K562 (cell line): ENCODE results near the gene DKC1. TPM values are rescaled to one million over a fixed set of nuclear protein-coding genes. Genes with fewer than 3 reads are reported as not detected.
A peak's percentile ranks its signal among the peaks of the same experiment; 100 is the strongest.

Experiments
- ATAC-seq: fragments of 200-7000 bp; cut with Tn5 transposase; 3 replicates; pipeline ENCODE4 v1.9.1; 2020; ENCODE audit warnings: moderate library complexity
- BruUV-seq: library from RNA; stranded (reverse); fragments of 400-500 nt; replicated peaks from 2 replicates; lab custom pipeline; 2021; lab: Mats Ljungman, UMichigan
- CTCF ChIA-PET: fragments of 300-600 bp; formaldehyde crosslinking; extraction: SDS; loops from one replicate; lab custom pipeline; 2021; ENCODE audit warnings: low intra/inter-chr PET ratio; lab: Yijun Ruan, JAX
- POLR2A ChIA-PET: fragments of 300-600, 350-650 bp; sonication (Branson Sonifier 250); formaldehyde crosslinking; extraction: SDS; loops from one replicate; lab custom pipeline; 2021; ENCODE audit warnings: antibody characterized with exemption, inconsistent platforms; lab: Yijun Ruan, JAX
- DNase-seq, 4 experiments: peaks; one replicate each; pipeline versions ENCODE4 v3.0.0 to v3.0.0-alpha.2; 2011 to 2018; ENCODE audit warnings: low spot score in 3 of 4, mixed read lengths in 3 of 4; ENCODE audit errors: extremely low read depth in 1 of 4
- FAIRE-seq: peaks from 2 replicates; lab custom pipeline; 2011; peaks lifted over from hg19 to GRCh38; lab: Jason Lieb, UNC
- H2AFZ ChIP-seq: 2 replicates; pipeline ENCODE4 v1.6.0; 2011; ENCODE audit warnings: low read depth, low read length, control low read depth, inconsistent platforms
- H3K27ac ChIP-seq: fragments of 200-600 bp; 3 replicates; pipeline ENCODE4 v1.8.0; 2011; ENCODE audit warnings: low read depth, mild to moderate bottlenecking, control low read depth, inconsistent platforms, low read length, moderate library complexity, mixed read lengths; ENCODE audit errors: extremely low read depth
- H3K27me3 ChIP-seq, 2 experiments: fragments of 300-600 bp in 1 of 2; 2 replicates in 1 of 2; 3 replicates in 1 of 2; pipeline versions ENCODE4 v1.6.0 to v1.8.0; 2011; ENCODE audit warnings: inconsistent platforms in 2 of 2, low read length in 2 of 2, mild to moderate bottlenecking in 1 of 2, mixed read lengths in 1 of 2, moderate library complexity in 1 of 2; ENCODE audit not compliant: control insufficient read depth in 2 of 2, insufficient read depth in 2 of 2
- H3K36me3 ChIP-seq: fragments of 300-600 bp; 3 replicates; pipeline ENCODE4 v1.8.0; 2011; ENCODE audit warnings: mild to moderate bottlenecking, low read length, inconsistent platforms; ENCODE audit not compliant: control insufficient read depth, insufficient read depth
- H3K4me1 ChIP-seq, 2 experiments: fragments of 200-600 bp in 1 of 2; replicated peaks in 1 of 2; 2 replicates in 1 of 2; 3 replicates in 1 of 2; pipeline versions ENCODE4 v1.5.1 to v1.8.0; 2011; ENCODE audit warnings: inconsistent platforms in 2 of 2, low read length in 2 of 2, mild to moderate bottlenecking in 1 of 2, mixed read lengths in 1 of 2, moderate library complexity in 1 of 2; ENCODE audit not compliant: control insufficient read depth in 2 of 2, insufficient read depth in 2 of 2
- H3K4me2 ChIP-seq: 2 replicates; pipeline ENCODE4 v1.6.1; 2011; ENCODE audit warnings: low read length, control low read depth, inconsistent platforms, mixed read lengths; ENCODE audit not compliant: insufficient read depth
- H3K4me3 ChIP-seq: fragments of 200-600 bp; sonication (generic), shearing (Covaris generic); 2 replicates; pipeline ENCODE4 v1.5.1; 2016; ENCODE audit warnings: control low read depth, inconsistent platforms
- H3K79me2 ChIP-seq: fragments of 200-600 bp; 3 replicates; pipeline ENCODE4 v1.8.0; 2011; ENCODE audit warnings: low read length, inconsistent platforms; ENCODE audit not compliant: control insufficient read depth, insufficient read depth
- H3K9ac ChIP-seq, 2 experiments: 2 replicates each; pipeline versions ENCODE4 v1.6.0 to v1.6.1; 2011; ENCODE audit warnings: low read depth in 2 of 2, low read length in 2 of 2, control low read depth in 1 of 2, inconsistent platforms in 1 of 2, mild to moderate bottlenecking in 1 of 2, mixed read lengths in 1 of 2; ENCODE audit not compliant: insufficient read depth in 1 of 2
- H3K9me1 ChIP-seq: one replicate; pipeline ENCODE4 v1.6.0; 2011; ENCODE audit warnings: inconsistent platforms, mild to moderate bottlenecking, low read length, moderate library complexity; ENCODE audit not compliant: control insufficient read depth, insufficient read depth
- H3K9me3 ChIP-seq: replicated peaks from 2 replicates; pipeline ENCODE4 v1.5.1; 2011; ENCODE audit warnings: low read depth, low read length, inconsistent platforms; ENCODE audit not compliant: control insufficient read depth, insufficient read depth
- H4K20me1 ChIP-seq: replicated peaks from 2 replicates; pipeline ENCODE4 v1.6.1; 2011; ENCODE audit warnings: low read length, inconsistent platforms, mixed read lengths; ENCODE audit not compliant: control insufficient read depth, insufficient read depth
- AFF1 ChIP-seq, 2 experiments: fragments of 450-650 bp; IDR thresholded peaks; 2 replicates each; pipeline ENCODE4 v1.6.1; 2018; ENCODE audit warnings: mild to moderate bottlenecking in 2 of 2, low read depth in 1 of 2; ENCODE audit not compliant: partially characterized antibody in 2 of 2
- DEAF1 ChIP-seq: fragments of 450-650 bp; formaldehyde crosslinking; IDR thresholded peaks from 2 replicates; pipeline ENCODE4 v1.4.0; 2020; ENCODE audit warnings: mild to moderate bottlenecking, moderate library complexity
- PYGO2 ChIP-seq: fragments of 450-650 bp; IDR thresholded peaks from 2 replicates; pipeline ENCODE4 v1.6.1; 2016; ENCODE audit warnings: mild to moderate bottlenecking, missing genetic modification characterization, moderate library complexity, missing compliant biosample characterization
- TRIM24 ChIP-seq, 2 experiments: fragments of 450-650 bp; IDR thresholded peaks; 2 replicates each; pipeline ENCODE4 v1.6.1; 2016
- WGBS: fragments of 100-300 bp; shearing (Covaris generic); methylation state at CpG from one replicate; pipeline ENCODE4 v1.1.6; 2016; ENCODE audit warnings: low coverage, mixed read lengths; ENCODE audit not compliant: insufficient coverage; ENCODE audit errors: missing lambda C conversion rate; 5-methylcytosine and 5-hydroxymethylcytosine counted together
- in situ Hi-C: fragments of 300-500 bp; cut with MboI; formaldehyde crosslinking; loops from 4 replicates; pipeline ENCODE4 v1.15.0; 2018; ENCODE audit warnings: inconsistent platforms, mixed read lengths
- intact Hi-C: fragments of 100-400 bp; cut with micrococcal nuclease; formaldehyde crosslinking; loops from 2 replicates; pipeline ENCODE4 v1.14.2; 2022
- polyA plus RNA-seq, 8 experiments: library from polyadenylated mRNA; depleted of rRNA in 4 of 8; stranded (reverse) in 5 of 8; unstranded in 3 of 8; fragments of >200 nt; fragmentation: Nextera tagmentation in 2 of 8; fragmentation: Illumina TruSeq in 1 of 8; extraction: Ambion mirVana in 2 of 8; extraction: Trizol in 1 of 8; gene quantifications; 2 replicates each; pipeline versions ENCODE4 v1.2.1 to v1.2.3, GENCODE V29; 2011 to 2014; ENCODE audit warnings: inconsistent platforms in 1 of 8, missing spikeins in 1 of 8
- total RNA-seq, 7 experiments: library from RNA; depleted of rRNA in 6 of 7; stranded (reverse); fragments of >200 nt in 6 of 7; fragmentation: Illumina TruSeq in 2 of 7; extraction: Trizol in 2 of 7; gene quantifications; 2 replicates each; pipeline versions ENCODE4 v1.2.1 to v1.2.3, GENCODE V29; 2011 to 2021; ENCODE audit warnings: low replicate concordance in 1 of 7

The DKC1 gene
- total and polyA plus RNA-seq, 9 of the 15 experiments (the other 6 are each of a cell fraction or from before 2014, with no cell fraction given) = 205 to 313 (median 219) TPM

- 86% methylated on average over 5 of the region's 5 CpGs for WGBS
- H3K27me3 ChIP-seq = no peaks in the 10 kb centered on the region
- ChIA-PET CTCF (no interaction called here), POLR2A (no interaction called here)
- intact Hi-C loops = no loop called here
- no peak overlapping the region; the same call in 2 of the 3 replicates for H3K27ac ChIP-seq
- no peak for FAIRE-seq
- H4K20me1 ChIP-seq = 0 out of 2 replicates have a peak, but pooled peaks cover 12% of the 10 kb centered on the region
- H3K9me3 ChIP-seq = 0 out of 2 replicates have a peak, but pooled peaks cover 6% of the 10 kb centered on the region
- no TSS peak for BruUV-seq
- H3K4me3 ChIP-seq = no peak overlapping the region
- no peak overlapping the region for H3K9ac ChIP-seq
- H2AFZ ChIP-seq = no peak overlapping the region
- TF ChIP-seq TRIM24 (IDR thresholded peaks at IDR 0.05) = peak; percentile 22 to 39; a peak in 2 of 4 replicates
- TF ChIP-seq AFF1 (IDR thresholded peaks at IDR 0.05; ENCODE audit: low read depth in 1 of 2, partially characterized antibody in 2 of 2) = peak in 1 of 2 experiments; percentile 97
- no peak for TF ChIP-seq DEAF1 (CRISPR knock-in tag)
- no peak for TF ChIP-seq PYGO2 (tag)
- H3K4me1 ChIP-seq = peaks cover 4 to 13% of the 10 kb centered on the region in 2 experiments
- H3K79me2 ChIP-seq = peaks cover 40% of the 10 kb centered on the region
- in situ Hi-C loops = no loop called here
- no peaks in the 10 kb centered on the region for H3K9me1 ChIP-seq
- peaks cover 20% of the 10 kb centered on the region for H3K36me3 ChIP-seq
- ATAC-seq = no peak
- no peak overlapping the region for H3K4me2 ChIP-seq
- no peak for DNase-seq
Observed at GRCh38 chrX:154806837-154807501, 44.3 kb downstream of the DKC1 start.
